Erythroblast (primary cell): Measurements from ENCODE around the gene NAP1L1.

ENCODE experiments used
- DNase-seq, 2 experiments: peaks; one replicate each; lab custom pipeline; 2025; lab: John Stamatoyannopoulos, UW
- GATA1 ChIP-seq: IDR thresholded peaks from 2 replicates; pipeline ENCODE4 v1.6.1; 2011; ENCODE audit warnings: low read depth, mild to moderate bottlenecking, control low read depth, low read length, moderate library complexity
- POLR2A ChIP-seq: IDR thresholded peaks from 2 replicates; pipeline ENCODE4 v1.6.1; 2011; ENCODE audit warnings: mild to moderate bottlenecking, low read length

The NAP1L1 gene

GRCh38 chr12:76083904-76084862 lies at the start of gene NAP1L1:
NAP1L1 (minus strand) TSS chr12:76084685; CDS start chr12:76074219, 10,466 bp downstream.
- TF ChIP-seq GATA1: no peak
- peak; percentile 85 for TF ChIP-seq POLR2A
- peak; percentile 96 to 97 for DNase-seq

GRCh38 chr12:76127588-76127987 lies 43.1 kb upstream of the NAP1L1 start:
- no peak for DNase-seq
- TF ChIP-seq POLR2A (no peak), GATA1 (no peak)

- no peak for DNase-seq
- TF ChIP-seq POLR2A (no peak), GATA1 (no peak)
These were observed 40.0 kb upstream of the NAP1L1 start for GRCh38 chr12:76124456-76124855.

GRCh38 chr12:76123259-76124212 lies 39.1 kb upstream of the NAP1L1 start:
- no peak for DNase-seq
- no peak for TF ChIP-seq POLR2A
- no peak for TF ChIP-seq GATA1

GRCh38 chr12:76119887-76120286 lies 35.4 kb upstream of the NAP1L1 start:
- no peak for TF ChIP-seq GATA1
- TF ChIP-seq POLR2A: no peak
- DNase-seq: no peak

GRCh38 chr12:76117751-76118150 lies 33.3 kb upstream of the NAP1L1 start:
- no peak for TF ChIP-seq GATA1
- TF ChIP-seq POLR2A: no peak
- no peak for DNase-seq

- DNase-seq: no peak
- TF ChIP-seq POLR2A: no peak
- TF ChIP-seq GATA1: no peak
These were observed 32.7 kb upstream of the NAP1L1 start for GRCh38 chr12:76117067-76117691.

GRCh38 chr12:76113800-76114757 lies 29.6 kb upstream of the NAP1L1 start:
- TF ChIP-seq POLR2A: no peak
- TF ChIP-seq GATA1: no peak
- DNase-seq: peak; percentile 46 to 60

GRCh38 chr12:76111209-76111749 lies 26.8 kb upstream of the NAP1L1 start:
- no peak for DNase-seq
- TF ChIP-seq POLR2A (no peak), GATA1 (no peak)

- TF ChIP-seq GATA1: no peak
- TF ChIP-seq POLR2A: no peak
These were observed 25.4 kb upstream of the NAP1L1 start for GRCh38 chr12:76109879-76110278.

GRCh38 chr12:76108356-76108755 lies 23.9 kb upstream of the NAP1L1 start:
- DNase-seq: no peak
- no peak for TF ChIP-seq POLR2A
- no peak for TF ChIP-seq GATA1

More at GRCh38 chr12:76109879-76110278, 25.4 kb upstream of the NAP1L1 start:
- no peak for DNase-seq

- TF ChIP-seq POLR2A: no peak
- TF ChIP-seq GATA1: no peak
- DNase-seq: no peak
These were observed 22.1 kb upstream of the NAP1L1 start for GRCh38 chr12:76106631-76107030.
